HG02840 (cell line): Measurements from ENCODE around the gene PLPPR1.
"Not testable (repeated sequence)": the region's sequence is repeated elsewhere in the genome, so short reads cannot be mapped to it uniquely, and the experiment has no call there.

Experiments used
- ATAC-seq: cut with Tn5 transposase; IDR thresholded peaks from one replicate; pipeline ENCODE4 v1.9.1; 2021; ENCODE audit warnings: mild to moderate bottlenecking, moderate library complexity, moderate number of reproducible peaks; ENCODE audit not compliant: unreplicated experiment, low FRiP score

The PLPPR1 gene

GRCh38 chr9:101119206-101119819, 90.8 kb downstream of the PLPPR1 start:
- peak; percentile 74 for ATAC-seq

DNA sequence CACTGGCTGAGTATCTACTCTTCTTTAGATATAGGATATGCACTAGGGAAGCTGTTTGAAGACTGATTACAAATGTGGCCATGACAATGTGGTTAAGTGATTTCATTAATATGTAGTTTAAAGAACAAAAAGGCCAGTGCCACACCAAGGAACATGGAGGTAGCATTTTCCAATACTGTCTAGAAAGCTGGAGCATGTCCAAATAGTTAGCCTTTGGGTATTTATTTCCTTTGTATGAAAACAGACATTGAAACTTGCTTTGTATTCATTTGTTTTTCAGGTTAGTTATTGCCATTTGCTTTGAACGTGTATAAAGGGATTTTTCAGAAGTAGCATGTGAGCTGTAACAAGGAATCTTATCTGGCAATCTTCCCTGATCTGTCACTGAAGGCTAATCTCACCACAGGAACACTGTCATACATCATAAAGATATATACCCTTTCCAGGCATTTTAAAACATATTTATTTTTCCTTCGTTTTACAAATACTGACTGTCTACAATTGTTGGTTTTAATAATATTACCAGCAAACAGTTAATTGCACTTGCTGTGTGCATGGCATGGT, 93.4 kb downstream of the PLPPR1 start:
- no peak for ATAC-seq

- ATAC-seq, result no peak
Measured at GRCh38 chr9:101126556-101126955, 98.0 kb downstream of the PLPPR1 start.

DNA sequence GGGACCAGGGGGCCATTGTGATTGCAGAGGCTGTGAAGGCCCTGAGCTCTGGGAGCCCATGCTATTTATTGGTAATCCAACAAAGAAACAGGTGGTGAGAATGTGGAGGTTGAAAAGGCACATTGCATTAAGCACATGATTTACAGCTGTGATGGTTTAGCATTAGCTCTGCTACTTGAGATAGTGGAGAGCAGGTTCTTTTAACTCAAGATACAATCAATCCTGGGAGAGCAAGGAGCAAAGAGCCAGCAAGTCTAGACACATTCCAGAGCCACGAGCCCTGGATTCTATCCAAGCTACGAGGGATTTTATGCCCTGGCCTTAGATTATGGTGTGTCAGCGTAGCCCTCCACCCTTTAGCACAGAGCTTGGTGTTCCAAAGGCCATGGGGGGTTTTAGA, 98.8 kb downstream of the PLPPR1 start:
- not testable (repeated sequence) for ATAC-seq

DNA sequence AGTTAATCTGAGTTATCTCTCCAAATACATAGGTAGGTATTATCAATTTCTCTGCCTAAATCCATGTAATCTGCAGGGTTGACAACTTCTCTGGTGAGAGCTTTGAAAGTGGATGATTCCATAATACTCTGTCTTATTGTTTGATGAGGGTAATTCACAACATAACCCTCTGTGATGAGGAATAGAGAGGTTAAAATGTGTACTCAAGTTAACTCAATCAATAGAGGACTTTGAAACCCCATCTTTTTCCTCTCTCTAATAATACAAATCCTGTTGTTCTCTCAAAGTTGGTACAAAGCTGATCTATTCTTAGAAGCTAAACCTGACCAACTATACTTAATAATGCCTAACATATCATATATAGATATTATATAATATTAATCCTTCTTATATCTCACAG, 100.1 kb downstream of the PLPPR1 start:
- ATAC-seq, result no peak

DNA sequence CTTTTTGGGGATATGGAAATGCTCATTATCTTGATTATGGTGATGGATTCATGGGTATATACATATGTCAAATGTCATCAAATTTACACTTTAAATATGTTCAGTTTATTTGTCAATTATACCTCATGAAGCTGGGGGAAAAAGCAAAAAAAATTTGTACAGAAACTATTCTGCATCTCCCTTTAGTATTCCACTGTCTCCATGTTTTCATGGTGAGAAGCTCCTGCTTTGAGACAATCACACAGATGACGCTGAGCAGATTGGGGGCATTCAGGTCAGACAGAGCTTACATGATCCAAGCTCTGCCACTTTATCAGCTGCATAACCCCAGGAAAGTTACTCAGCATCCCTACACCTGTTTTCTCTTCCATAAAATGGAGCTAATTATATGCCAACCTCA, 101.5 kb downstream of the PLPPR1 start:
- no peak for ATAC-seq

- no peak for ATAC-seq
Measured at GRCh38 chr9:101131326-101131725, 102.8 kb downstream of the PLPPR1 start.

DNA sequence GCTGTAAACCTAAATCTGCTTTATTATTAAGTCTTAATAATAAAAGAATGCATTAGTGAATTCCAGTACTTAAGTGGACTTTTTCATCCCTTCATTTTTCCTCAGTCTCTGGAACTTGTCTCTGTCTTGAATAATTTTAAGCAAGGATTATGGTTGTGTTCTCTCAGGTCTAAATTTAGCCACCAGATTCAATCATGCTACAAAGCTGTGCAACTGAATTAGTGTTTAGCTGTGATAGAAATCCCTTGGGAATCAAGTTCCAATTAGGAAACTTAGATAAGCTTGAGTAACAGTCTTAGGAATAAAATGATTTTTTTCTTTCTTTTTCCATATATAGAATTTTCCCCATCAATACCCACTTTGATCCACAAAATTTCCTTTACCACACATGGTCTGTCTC, 104.3 kb downstream of the PLPPR1 start:
- no peak for ATAC-seq

DNA sequence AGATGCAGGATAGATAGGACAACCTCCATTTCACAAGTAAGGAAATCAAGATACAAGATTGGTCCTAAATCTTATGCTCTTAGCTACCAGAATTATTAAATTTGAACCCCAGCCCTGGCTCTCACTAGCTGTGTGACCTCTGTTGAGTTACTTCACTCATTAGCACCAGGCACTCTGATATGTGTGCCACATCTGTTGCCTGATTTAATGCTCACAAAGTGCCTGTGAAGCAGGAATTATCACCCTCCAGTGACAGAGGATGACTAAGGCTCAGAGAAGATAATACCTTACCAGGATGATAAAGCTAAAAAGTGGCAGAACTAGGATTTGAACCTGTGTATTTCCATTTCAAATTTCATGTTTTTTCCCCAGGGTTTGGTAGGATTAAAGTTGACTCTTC, 110.0 kb downstream of the PLPPR1 start:
- ATAC-seq, result no peak

- ATAC-seq, result no peak
Measured at GRCh38 chr9:101139082-101139481, 110.6 kb downstream of the PLPPR1 start.

- no peak for ATAC-seq
Measured at GRCh38 chr9:101140764-101141163, 112.2 kb downstream of the PLPPR1 start.

- no peak for ATAC-seq
Measured at GRCh38 chr9:101146508-101146907, 118.0 kb downstream of the PLPPR1 start.

DNA sequence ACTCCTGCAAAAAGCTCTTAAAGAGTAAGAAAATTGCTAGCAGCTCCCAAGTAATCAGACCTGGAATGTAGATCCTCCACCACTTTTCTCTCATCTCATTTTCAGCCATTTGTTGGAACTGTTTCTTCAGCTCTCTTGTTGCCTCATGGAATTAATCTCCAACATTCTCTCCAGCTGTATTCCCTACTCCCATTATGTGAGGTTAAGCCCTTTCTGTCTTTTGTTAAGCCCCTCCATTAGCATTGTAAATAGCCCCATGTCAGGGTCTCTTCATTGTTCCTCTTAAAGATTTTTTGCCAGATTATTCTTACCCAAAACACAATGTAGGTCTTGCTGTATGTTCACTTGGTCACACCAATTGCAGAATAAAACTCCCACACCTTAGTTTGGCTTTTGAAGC, 119.8 kb downstream of the PLPPR1 start:
- no peak for ATAC-seq

DNA sequence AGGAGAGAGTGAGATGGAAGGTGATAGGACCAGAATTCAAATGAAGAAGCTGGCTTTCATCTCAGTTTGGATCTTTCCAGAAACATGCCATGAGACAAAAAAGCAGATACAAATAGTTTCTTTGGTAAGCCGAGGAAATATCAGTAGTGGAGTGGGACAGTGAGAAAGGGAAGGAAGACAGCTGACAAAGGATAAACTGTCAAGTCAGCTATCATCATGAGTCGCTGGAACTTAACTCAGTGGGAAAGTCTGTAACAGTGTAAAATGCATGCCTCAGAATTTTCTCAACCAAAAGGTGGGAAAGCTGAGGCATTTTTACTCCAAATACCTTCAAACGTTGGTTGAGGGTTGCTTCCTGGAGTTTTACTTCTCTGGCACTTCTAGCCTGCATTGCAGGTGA, 129.8 kb downstream of the PLPPR1 start:
- no peak for ATAC-seq

GRCh38 chr9:101162231-101162630, 133.7 kb downstream of the PLPPR1 start:
- no peak for ATAC-seq

DNA sequence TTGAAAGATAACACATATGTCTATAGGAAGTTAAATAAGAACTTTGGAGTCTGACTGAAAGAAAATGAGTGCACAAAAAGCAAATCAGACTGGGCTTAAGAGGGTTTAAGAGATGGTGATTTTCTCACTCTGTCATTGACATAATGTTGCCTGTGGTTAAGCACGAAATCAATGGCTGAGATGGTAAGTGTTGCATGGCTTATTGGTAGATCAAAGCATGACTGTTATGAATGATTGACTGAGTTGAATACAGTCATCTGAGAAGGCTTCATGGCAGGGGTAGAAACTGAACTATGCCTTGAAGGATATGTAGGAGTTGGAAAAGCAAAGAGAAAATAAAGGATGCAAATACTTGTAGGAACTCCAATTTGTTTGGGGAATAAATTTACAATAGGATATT, 136.6 kb downstream of the PLPPR1 start:
- no peak for ATAC-seq

GRCh38 chr9:101167490-101168134, 139.1 kb downstream of the PLPPR1 start:
- ATAC-seq, result no peak

- no peak for ATAC-seq
Measured at GRCh38 chr9:101172616-101173015, 144.1 kb downstream of the PLPPR1 start.

DNA sequence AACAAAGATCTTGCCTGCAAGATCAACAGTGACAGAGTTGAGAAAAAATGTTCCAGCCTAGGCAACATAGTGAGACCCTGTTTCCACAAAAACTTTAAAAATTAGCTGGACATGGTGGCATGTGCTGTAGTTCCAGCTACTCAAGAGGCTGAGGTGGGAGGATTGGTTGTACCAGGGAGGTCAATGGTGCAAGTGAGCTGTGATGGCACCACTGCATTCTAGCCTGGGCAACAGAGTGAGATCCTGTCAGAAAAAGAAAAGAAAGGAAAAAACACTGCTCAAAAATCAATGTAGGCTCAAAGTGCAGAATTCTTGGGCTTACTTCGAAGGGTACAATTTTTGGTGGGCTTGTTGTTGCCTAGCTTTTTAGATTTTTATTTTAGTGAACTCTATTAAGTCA, 145.4 kb downstream of the PLPPR1 start:
- no peak for ATAC-seq

GRCh38 chr9:101176384-101176783, 147.9 kb downstream of the PLPPR1 start:
- ATAC-seq, result no peak

DNA sequence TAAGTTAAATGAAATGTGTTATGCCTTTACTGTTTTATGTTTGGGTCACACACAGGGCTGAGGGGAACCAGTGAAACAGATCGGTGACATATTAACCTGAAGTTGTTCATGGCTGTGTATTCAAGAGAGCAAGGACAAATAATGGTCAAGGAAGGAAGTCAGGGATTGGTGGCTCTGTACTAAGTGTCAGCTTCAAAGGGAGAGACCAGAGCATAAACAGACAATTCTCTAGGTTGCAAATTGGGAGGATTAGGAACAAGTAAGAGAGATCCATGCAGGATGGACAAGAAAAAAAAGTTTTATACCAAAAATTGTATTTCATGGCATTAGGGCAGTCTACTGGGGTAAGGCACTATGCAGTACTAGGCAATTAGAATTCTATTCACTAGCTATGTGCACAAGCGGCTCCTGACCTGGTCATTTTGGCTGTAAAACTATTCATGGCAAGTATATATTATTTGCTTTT, 156.3 kb downstream of the PLPPR1 start:
- no peak for ATAC-seq

GRCh38 chr9:101191723-101192122, 163.2 kb downstream of the PLPPR1 start:
- ATAC-seq, result no peak
